Chondrocyte (in vitro differentiated cells): ENCODE data around the gene RAP1GAP2. TPM values are rescaled to one million over a fixed set of nuclear protein-coding genes. Genes with fewer than 3 reads are reported as not detected.

ENCODE experiments used
- DNase-seq: peaks from one replicate; pipeline ENCODE4 v3.0.0; 2021; ENCODE audit warnings: mixed read lengths, low spot score
- H3K27ac Mint-ChIP-seq: one replicate; pipeline ENCODE4 v1.8.0; 2021; ENCODE audit warnings: mild to moderate bottlenecking, moderate library complexity, mixed read lengths; ENCODE audit not compliant: unreplicated experiment
- H3K27me3 Mint-ChIP-seq: 2 replicates; pipeline ENCODE4 v1.8.0; 2021; ENCODE audit warnings: low read depth, mixed read lengths
- H3K36me3 Mint-ChIP-seq: 2 replicates; pipeline ENCODE4 v1.8.0; 2021; ENCODE audit warnings: low read depth, mixed read lengths
- H3K4me1 Mint-ChIP-seq: 2 replicates; pipeline ENCODE4 v1.8.0; 2021; ENCODE audit warnings: low read depth, mild to moderate bottlenecking, mixed read lengths
- H3K4me3 Mint-ChIP-seq: one replicate; pipeline ENCODE4 v1.8.0; 2021; ENCODE audit warnings: mild to moderate bottlenecking, moderate library complexity, mixed read lengths; ENCODE audit not compliant: unreplicated experiment
- H3K9me3 Mint-ChIP-seq: 2 replicates; pipeline ENCODE4 v1.8.0; 2021; ENCODE audit warnings: low read depth, mixed read lengths
- CTCF ChIP-seq: fragments of 200-600 bp; sonication (generic); IDR thresholded peaks from 2 replicates; pipeline ENCODE4 v1.5.0; 2021; ENCODE audit warnings: antibody characterized with exemption, mild to moderate bottlenecking, moderate library complexity
- total RNA-seq: library from RNA; stranded (reverse); gene quantifications from 3 replicates; pipeline ENCODE4 v1.2.1, GENCODE V29; 2021

Gene RAP1GAP2
- total RNA-seq, 1 donor from 2014 or later = 3.4 TPM

GRCh38 chr17:2797637-2798036 lies 1.4 kb downstream of the RAP1GAP2 start:
- TF ChIP-seq CTCF = no peak
- Mint-ChIP-seq H3K27ac (no peak overlapping the region), H3K9me3 (no peaks in the 10 kb centered on the region), H3K4me1 (no peaks in the 10 kb centered on the region), H3K36me3 (no peaks in the 10 kb centered on the region), H3K27me3 (peaks cover 36% of the 10 kb centered on the region), H3K4me3 (no peak overlapping the region)
- DNase-seq = no peak

DNA sequence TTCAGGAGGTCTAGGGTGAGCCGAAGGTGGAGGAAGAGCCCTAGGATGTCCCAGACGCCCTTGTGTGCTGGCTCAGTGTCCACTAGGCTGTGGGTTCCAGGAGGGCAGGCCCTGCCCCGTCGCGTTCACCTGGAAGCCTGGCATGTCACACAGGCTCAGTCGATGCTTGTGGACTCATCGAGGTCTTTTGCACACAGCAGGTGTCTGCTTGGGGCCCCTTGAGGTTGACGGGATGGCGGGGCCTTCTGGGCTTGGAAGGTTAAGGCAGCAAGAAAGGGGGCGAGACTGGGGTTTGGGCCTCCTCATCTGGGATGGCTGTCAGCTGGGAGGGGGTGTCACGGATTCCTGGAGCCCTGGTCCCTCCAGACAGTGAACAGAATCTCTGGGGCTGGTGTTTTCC lies 1.9 kb downstream of the RAP1GAP2 start:
- no peaks in the 10 kb centered on the region for H3K4me1 Mint-ChIP-seq
- H3K4me3 Mint-ChIP-seq = no peak overlapping the region
- no peak for TF ChIP-seq CTCF
- no peaks in the 10 kb centered on the region for H3K36me3 Mint-ChIP-seq
- DNase-seq = no peak
- H3K27ac Mint-ChIP-seq = no peak overlapping the region
- H3K27me3 Mint-ChIP-seq = peaks cover 40% of the 10 kb centered on the region
- H3K9me3 Mint-ChIP-seq = no peaks in the 10 kb centered on the region

DNA sequence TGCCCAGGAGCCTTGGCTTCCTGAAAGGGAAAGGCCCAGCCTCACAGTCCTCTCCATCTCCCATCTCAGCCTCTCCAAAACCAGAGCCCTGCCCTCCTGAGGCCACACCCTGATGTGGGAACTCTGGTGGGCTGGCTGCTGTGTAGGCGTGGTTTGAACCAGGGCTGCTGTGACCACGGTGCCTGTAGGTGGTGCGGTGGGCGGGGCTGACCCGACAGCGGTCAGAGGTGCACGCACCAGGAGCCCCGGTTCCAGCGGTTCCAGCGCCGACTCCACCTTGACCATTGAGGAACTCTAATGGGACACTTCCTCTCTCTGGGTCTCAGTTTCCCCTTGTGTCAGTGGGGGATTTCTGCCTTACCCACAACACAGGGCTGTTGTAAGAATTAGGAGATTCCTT lies 2.4 kb downstream of the RAP1GAP2 start:
- Mint-ChIP-seq H3K27ac (no peak overlapping the region), H3K4me1 (no peaks in the 10 kb centered on the region), H3K36me3 (no peaks in the 10 kb centered on the region), H3K9me3 (no peaks in the 10 kb centered on the region), H3K27me3 (peaks cover 42% of the 10 kb centered on the region), H3K4me3 (no peak overlapping the region)
- no peak for DNase-seq
- no peak for TF ChIP-seq CTCF

DNA sequence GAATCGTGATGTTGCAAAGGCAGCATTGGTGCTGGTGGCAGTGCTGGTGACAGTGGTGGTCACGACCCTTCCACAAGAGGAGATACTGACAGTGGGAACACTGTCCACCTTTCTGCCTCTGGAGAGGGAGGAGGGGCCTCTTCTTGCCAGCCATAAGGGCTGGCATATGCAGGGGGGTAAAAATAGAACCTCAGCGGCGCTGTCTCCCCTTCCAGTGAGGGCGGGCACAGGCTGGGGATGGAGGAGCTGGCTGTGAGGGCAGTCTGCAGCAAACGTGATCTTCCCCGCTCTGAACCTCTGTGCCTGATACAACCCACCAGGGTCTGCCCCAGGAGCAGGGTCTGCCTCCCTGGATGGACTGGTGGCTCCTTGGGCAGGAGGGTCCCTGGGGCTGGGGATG lies 3.4 kb downstream of the RAP1GAP2 start:
- no peaks in the 10 kb centered on the region for H3K4me1 Mint-ChIP-seq
- DNase-seq = no peak
- H3K27me3 Mint-ChIP-seq = peaks cover 48% of the 10 kb centered on the region
- no peaks in the 10 kb centered on the region for H3K9me3 Mint-ChIP-seq
- no peak for TF ChIP-seq CTCF
- no peaks in the 10 kb centered on the region for H3K36me3 Mint-ChIP-seq
- H3K4me3 Mint-ChIP-seq = no peak overlapping the region
- H3K27ac Mint-ChIP-seq = no peak overlapping the region

- no peak for DNase-seq
- H3K4me1 Mint-ChIP-seq = no peaks in the 10 kb centered on the region
- H3K27ac Mint-ChIP-seq = no peak overlapping the region
- H3K9me3 Mint-ChIP-seq = no peaks in the 10 kb centered on the region
- TF ChIP-seq CTCF = no peak
- no peak overlapping the region for H3K4me3 Mint-ChIP-seq
- H3K27me3 Mint-ChIP-seq = peaks cover 51% of the 10 kb centered on the region
- H3K36me3 Mint-ChIP-seq = no peaks in the 10 kb centered on the region
Measured at GRCh38 chr17:2800367-2800766, 4.1 kb downstream of the RAP1GAP2 start.
